Parathyroid adenoma (tissue), 2 donors: ENCODE results near the gene CSPG4.
A peak's percentile ranks its signal among the peaks of the same experiment; 100 is the strongest.

Experiments
- H2AFZ ChIP-seq: fragments of 300-600 bp; sonication (generic); one replicate; pipeline ENCODE4 v1.7.0; 2017; ENCODE audit warnings: antibody characterized with exemption, mild to moderate bottlenecking
- H3K27ac ChIP-seq: fragments of 300-600 bp; sonication (generic); one replicate; pipeline ENCODE4 v1.7.0; 2017
- H3K27me3 ChIP-seq: fragments of 300-600 bp; sonication (generic); one replicate; pipeline ENCODE4 v1.7.0; 2017; ENCODE audit warnings: low read length; ENCODE audit not compliant: control insufficient read depth, insufficient read depth
- H3K36me3 ChIP-seq: fragments of 300-600 bp; sonication (generic); one replicate; pipeline ENCODE4 v1.7.0; 2017; ENCODE audit warnings: low read length; ENCODE audit not compliant: control insufficient read depth, insufficient read depth
- H3K4me1 ChIP-seq: fragments of 300-600 bp; sonication (generic); one replicate; pipeline ENCODE4 v1.7.0; 2017; ENCODE audit warnings: control low read depth
- H3K4me2 ChIP-seq: fragments of 300-600 bp; sonication (generic); one replicate; pipeline ENCODE4 v1.7.0; 2017; ENCODE audit warnings: low read length
- H3K4me3 ChIP-seq: fragments of 300-600 bp; sonication (generic); one replicate; pipeline ENCODE4 v1.7.0; 2017; ENCODE audit warnings: low read depth, low read length
- H3K79me2 ChIP-seq: fragments of 300-600 bp; sonication (generic); one replicate; pipeline ENCODE4 v1.7.0; 2017; ENCODE audit warnings: control low read depth
- H3K9ac ChIP-seq: fragments of 300-600 bp; sonication (generic); one replicate; pipeline ENCODE4 v1.7.0; 2017; ENCODE audit warnings: mild to moderate bottlenecking
- H3K9me3 ChIP-seq: fragments of 300-600 bp; sonication (generic); one replicate; pipeline ENCODE4 v1.7.0; 2017; ENCODE audit warnings: low read length; ENCODE audit not compliant: control insufficient read depth
- TF ChIP-seq, protein P1 (sequence below): fragments of 300-600 bp; sonication (generic); IDR thresholded peaks from one replicate; pipeline ENCODE4 v1.7.0; 2017; ENCODE audit warnings: antibody characterized with exemption, mild to moderate bottlenecking
- donor health status: primary hyperparathyroidism.

Gene CSPG4

DNA sequence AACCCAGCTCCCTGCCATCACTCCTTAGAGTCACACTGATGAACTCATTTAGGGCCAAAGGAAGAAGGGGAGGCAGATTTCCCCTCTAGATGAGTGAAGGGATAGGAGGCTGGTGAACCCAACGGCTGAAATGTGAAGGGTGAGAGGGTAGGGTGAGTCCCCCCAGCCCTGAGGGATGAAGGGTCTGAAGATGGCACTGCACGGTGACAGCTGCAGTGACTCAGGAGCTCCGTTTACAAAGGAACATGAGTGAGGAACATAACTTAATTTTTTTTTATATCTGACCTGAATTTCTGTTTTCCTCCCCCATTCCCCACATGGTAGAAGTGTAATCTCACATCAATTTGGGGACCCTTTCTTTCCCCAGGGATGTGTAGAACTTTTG lies 50.9 kb downstream of the CSPG4 start:
- TF ChIP-seq, protein P1, sequence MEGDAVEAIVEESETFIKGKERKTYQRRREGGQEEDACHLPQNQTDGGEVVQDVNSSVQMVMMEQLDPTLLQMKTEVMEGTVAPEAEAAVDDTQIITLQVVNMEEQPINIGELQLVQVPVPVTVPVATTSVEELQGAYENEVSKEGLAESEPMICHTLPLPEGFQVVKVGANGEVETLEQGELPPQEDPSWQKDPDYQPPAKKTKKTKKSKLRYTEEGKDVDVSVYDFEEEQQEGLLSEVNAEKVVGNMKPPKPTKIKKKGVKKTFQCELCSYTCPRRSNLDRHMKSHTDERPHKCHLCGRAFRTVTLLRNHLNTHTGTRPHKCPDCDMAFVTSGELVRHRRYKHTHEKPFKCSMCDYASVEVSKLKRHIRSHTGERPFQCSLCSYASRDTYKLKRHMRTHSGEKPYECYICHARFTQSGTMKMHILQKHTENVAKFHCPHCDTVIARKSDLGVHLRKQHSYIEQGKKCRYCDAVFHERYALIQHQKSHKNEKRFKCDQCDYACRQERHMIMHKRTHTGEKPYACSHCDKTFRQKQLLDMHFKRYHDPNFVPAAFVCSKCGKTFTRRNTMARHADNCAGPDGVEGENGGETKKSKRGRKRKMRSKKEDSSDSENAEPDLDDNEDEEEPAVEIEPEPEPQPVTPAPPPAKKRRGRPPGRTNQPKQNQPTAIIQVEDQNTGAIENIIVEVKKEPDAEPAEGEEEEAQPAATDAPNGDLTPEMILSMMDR = no peak
- Histone ChIP-seq H3K27ac (peak overlapping the region; percentile 42), H3K27me3 (no peaks in the 10 kb centered on the region), H3K4me2 (no peak overlapping the region), H3K79me2 (no peaks in the 10 kb centered on the region), H3K4me1 (no peaks in the 10 kb centered on the region), H3K4me3 (no peak overlapping the region), H3K9ac (no peak overlapping the region), H2AFZ (no peak overlapping the region), H3K9me3 (no peaks in the 10 kb centered on the region), H3K36me3 (no peaks in the 10 kb centered on the region)

DNA sequence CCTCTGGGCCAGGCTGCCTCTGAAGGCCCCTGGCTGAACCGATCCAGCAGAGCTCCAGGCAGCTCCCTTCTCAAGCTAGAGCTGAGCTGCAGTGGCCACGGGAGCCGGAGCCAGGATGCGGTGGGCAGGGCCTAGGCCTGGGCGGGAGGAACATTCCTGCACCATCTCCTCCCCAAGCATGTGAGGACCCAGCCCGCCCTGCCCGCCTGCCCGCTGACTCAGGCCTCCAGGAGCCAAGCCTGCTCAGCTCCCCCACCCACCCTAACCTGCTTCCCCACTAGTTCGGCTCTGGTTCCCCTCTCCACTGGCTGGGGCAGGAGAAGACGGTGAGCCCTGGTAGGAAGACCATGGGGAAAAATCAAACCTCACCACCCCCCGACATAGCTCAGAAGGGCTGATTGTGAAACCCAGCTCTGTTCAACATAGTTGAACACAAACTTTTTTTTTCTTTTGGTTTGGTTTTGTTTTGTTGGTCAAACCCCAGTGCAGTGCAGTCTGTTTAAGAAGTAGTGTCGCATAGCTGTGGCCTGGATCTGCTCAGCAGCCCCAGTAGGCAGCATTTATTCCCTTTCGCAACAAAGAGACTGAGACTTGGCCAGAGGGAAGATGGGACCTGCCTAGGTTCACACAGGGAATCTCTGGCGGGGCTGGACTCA lies 51.4 kb downstream of the CSPG4 start:
- Histone ChIP-seq H3K4me1 (no peaks in the 10 kb centered on the region), H3K36me3 (no peaks in the 10 kb centered on the region)

DNA sequence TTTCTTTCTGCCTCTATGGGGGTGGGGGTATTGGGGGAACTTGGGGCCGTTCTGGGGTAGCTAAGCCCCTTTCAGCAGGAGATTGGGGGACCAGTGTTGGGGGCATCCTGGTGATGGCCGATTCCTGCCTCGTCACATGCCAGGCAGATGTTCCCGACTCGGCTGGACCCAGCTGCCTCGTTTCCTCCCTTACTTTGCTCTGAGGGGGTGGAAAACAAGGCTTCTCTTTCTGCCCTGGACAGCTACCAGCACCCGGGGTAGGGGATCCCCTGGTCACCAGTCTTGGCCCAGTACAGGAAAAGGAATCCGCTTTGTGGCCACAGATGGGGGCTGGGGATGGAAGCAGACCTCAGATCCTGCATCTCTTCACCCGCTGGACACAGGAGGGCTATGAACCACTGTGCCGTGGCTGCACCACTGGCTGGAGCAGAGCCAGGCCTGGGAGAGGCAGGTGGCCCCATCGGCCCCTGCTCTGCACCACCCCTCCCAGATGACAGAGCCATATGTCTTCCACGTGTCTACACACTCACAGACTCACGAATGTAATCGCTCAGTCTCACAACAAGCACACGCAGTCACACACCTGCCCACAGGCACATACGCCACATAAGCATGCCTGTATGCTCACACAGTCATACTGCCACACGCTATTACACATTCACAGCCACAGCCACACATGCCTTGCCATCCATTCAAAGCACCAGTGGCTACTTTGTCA lies 52.6 kb downstream of the CSPG4 start:
- Histone ChIP-seq H3K4me3 (no peak overlapping the region), H2AFZ (no peak overlapping the region), H3K27ac (no peak overlapping the region), H3K79me2 (no peaks in the 10 kb centered on the region), H3K4me2 (no peak overlapping the region), H3K36me3 (no peaks in the 10 kb centered on the region), H3K27me3 (no peaks in the 10 kb centered on the region), H3K4me1 (no peaks in the 10 kb centered on the region), H3K9me3 (no peaks in the 10 kb centered on the region), H3K9ac (no peak overlapping the region)
- TF ChIP-seq, protein P1 = no peak

More for the DNA sequence above, 51.4 kb downstream of the CSPG4 start:
- no peak overlapping the region for H3K4me2 ChIP-seq
- TF ChIP-seq, protein P1 = no peak
- no peaks in the 10 kb centered on the region for H3K79me2 ChIP-seq
- H2AFZ ChIP-seq = peak overlapping the region; percentile 50
- no peaks in the 10 kb centered on the region for H3K9me3 ChIP-seq
- H3K4me3 ChIP-seq = no peak overlapping the region
- H3K27me3 ChIP-seq = no peaks in the 10 kb centered on the region
- H3K9ac ChIP-seq = no peak overlapping the region
- peak overlapping the region; percentile 42 for H3K27ac ChIP-seq

DNA sequence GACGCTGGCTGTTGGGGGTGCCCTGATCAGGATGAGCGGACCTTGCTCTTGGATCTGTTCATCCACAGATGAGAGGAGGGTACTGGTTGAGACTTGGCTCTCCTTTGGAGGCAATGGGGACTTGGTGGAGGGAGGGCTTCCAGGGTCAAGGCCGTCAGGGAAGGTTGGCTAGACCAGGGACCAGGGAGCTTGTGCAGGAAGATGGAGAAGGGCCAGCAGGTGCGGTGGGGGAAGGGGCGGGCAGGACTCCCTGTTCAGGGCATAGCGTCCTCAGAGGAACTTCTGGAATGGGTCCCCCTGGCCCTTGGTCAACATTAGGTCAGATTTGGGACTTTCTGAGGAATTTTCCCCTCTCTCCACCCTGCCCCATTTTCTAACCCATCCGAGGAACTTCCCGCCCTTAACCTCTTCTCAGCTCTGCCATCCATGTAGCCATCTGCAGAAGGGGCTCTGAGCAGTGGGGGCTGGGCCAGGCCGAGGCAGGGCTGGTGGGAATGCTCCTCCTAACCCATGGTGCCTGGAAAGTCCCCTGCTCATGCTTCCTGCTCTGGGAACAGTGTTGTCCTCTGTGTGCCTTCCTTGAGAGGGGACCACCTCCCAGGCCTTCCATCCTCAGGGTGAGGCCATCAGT lies 53.4 kb downstream of the CSPG4 start:
- Histone ChIP-seq H3K79me2 (no peaks in the 10 kb centered on the region), H2AFZ (no peak overlapping the region), H3K27me3 (no peaks in the 10 kb centered on the region), H3K27ac (no peak overlapping the region), H3K4me3 (no peak overlapping the region), H3K9me3 (no peaks in the 10 kb centered on the region), H3K4me2 (no peak overlapping the region), H3K9ac (no peak overlapping the region), H3K4me1 (no peaks in the 10 kb centered on the region), H3K36me3 (no peaks in the 10 kb centered on the region)
- TF ChIP-seq, protein P1 = no peak
